HG03064 (cell line): ENCODE results near the gene RAMACL.

ENCODE experiments used
- ATAC-seq: cut with Tn5 transposase; IDR thresholded peaks from one replicate; pipeline ENCODE4 v1.9.1; 2021; ENCODE audit warnings: low read depth; ENCODE audit not compliant: unreplicated experiment

Gene RAMACL

DNA sequence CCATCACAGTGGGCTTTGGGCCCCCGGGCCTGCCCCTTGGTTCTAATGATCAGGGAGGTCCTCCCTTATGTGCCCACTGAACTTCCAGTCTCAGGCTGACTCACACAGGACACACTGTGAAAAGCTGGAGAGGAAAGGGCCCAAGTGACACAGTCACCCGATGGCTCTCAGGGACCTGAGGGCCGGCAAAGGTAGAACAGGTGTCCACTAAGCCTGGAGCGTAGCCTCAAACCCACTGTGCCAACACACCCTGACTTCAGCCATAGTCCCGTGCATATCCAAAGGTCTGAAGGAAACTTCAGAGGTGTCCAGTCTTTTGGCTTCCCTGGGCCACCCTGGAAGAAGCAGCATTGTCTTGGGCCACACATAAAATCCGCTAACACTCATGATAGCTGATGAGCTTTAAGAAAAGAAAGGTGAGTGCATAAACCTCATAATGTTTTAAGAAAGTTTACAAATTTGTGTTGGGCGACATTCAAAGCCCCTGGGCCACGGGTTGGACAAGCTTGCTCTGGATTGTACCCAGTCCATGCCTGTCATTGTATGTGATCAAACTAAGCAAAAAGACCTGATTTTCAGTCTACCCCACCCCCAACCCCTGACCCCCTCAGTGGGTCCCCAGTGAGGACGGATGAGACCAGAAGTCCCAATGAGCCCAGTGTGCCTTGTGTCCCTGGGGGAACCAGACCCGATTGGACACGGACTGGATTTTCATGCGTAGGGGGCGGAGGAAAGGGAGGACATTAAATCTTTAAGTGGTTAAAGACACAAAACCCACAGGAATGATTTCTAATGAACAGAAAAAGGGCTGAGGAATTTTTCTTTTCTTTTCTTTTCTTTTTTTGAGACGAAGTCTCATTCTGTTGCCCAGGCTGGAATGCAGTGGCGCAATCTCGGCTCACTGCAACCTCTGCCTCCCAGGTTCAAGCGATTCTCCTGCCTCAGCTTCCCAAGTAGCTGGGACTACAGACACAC, 6.1 kb downstream of the RAMACL start:
- no peak for ATAC-seq

DNA sequence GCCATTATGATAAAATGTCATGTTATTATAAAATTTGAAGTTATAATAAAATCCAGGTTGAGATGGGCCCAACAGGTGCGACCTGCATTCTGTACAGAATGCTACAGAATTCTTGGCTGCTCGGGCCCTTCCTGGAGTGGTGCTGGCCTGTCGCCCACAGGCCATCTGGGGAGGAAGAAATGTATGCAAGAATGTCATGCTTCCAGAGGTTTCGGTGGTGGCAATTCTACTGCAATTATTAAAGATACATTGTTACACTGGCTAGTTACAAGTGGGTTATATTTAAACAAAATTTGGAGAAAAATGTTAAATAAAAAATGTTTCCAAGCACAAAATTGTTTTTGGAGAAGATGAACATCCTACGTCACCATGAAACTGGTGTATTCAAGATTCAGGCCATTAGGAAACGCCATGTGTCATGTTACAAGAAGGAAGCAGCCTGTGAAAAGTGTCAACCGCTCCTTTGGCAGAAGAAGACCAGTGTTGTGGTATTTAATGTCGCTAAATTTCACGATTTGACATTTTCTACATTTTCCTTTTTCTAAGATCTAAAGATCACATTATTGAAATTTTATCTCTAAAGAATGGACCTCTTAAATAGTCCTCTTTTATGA, 7.1 kb downstream of the RAMACL start:
- no peak for ATAC-seq

DNA sequence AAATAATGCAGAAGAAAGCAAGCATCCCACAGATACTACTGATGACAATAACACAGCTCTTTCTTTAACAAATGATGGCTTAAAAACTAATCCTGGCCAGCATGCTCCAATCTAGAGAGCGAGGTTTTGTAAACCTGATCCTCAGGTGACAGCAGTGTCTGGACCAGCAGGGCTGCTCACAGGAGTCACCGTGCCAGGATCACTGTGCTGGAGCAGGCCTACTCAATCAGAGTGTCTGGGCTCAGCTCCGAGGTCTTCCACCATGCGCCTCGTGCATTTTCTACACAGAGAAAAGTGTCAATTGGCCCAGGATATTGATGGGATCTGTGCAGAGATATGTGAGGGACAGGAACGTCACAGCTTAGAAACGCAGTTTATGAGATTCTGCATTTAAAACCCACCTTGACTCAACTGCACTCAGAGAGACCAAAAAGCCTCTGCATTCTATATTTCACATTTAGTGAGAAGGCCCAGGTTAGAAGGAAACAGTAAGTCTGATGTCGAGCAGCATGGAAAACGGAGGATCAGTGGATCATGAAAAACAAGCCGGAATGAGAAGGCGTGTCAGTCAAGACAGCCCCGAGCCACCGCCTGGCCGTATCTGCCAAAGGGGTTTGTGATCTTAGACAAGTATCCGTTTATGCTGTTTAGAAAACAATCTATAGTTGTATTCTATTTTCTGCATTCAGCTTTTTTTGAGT, 7.8 kb downstream of the RAMACL start:
- no peak for ATAC-seq

DNA sequence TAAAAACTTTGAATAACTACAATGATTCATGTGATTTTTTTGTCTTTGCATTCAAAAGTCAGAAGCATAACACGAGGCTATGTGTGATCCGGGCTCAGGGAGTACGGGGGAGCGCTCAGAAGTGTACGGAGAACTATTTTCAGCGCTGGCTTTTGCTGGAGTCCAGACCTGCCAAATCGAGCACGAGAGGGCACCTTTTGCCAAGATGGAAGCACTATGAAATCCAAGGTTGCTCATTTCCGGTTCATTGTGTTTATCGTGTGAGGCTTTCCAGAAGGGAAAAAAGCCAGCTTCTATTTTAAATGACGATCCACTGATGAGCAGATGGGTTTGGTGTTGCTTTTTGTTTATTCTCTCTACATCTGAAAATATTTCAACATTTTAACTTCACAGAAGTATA, 11.3 kb downstream of the RAMACL start:
- ATAC-seq: no peak

DNA sequence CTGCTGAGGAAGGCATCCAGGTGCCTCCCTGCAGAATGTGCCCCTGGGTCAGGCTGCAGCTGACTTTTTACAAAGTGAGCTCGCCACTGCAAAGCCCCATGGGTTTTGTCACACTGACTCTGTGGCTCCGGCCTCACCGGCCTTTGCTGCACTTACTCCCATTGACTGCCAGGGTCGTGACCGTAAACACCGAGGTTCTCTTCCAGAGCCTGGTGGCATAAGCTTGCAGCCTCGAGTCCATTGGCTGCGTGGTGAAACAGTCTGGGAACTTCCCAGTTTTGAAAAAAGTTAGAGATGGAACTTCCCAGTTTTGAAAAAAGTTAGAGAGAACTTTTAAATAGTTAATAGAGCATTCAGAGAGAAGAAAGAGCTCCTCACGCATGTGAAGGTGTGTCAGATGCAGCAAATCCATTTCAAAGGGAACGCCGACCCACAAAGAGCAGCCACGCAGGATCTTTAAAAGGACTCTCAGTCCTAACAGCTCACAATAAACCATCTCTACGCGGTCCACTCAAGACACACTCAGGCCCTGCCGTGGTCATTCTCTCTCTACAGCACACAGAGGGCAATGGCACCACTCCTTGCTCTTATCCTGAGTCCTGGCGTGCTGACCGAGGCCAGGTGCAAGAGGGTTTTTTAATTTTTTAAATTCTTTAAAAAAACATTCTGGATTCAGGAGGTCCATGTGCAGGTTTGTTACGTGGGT, 12.8 kb downstream of the RAMACL start:
- no peak for ATAC-seq

DNA sequence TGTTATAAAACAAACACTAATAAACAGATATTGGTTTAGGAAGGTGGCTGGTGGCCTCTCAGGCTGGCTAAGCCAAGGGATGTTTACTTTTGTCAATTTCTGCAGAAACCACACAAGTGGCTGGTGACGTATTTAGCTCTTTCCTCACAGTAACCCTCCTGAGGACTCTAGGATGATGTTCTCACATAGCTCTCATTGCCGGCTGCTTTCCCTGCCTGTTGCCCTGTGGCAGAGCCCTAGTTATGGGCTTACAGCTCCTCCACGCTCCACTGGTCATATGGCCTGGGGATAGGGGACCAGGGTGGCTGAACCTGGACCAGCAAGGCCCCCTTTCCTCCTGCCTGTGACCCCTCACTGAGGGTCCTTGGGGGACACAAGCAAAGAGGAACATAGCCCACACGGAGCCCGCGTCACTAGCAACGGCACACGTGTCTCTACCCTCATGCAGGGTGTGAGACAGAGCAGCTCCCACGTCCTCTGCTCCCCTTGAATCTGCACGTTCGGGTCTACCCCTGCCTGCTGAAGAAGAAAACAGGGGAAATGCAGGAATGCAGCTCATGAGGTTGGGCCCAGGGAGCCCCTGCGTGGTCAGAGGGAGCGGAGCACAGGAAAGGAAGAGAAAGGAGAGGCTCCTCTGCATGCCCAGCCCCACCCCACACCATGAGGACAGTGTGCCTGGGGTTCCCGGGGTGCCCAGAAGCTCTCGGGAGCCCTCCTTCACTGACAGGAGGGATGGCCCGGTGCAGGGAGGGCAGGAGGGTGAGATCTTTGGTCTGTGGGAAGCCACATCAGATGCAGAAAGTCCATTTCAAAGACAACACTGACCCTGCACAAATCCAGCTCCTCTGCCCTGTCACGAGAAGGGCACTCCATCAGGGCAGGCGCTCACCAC, 13.9 kb downstream of the RAMACL start:
- ATAC-seq: no peak

DNA sequence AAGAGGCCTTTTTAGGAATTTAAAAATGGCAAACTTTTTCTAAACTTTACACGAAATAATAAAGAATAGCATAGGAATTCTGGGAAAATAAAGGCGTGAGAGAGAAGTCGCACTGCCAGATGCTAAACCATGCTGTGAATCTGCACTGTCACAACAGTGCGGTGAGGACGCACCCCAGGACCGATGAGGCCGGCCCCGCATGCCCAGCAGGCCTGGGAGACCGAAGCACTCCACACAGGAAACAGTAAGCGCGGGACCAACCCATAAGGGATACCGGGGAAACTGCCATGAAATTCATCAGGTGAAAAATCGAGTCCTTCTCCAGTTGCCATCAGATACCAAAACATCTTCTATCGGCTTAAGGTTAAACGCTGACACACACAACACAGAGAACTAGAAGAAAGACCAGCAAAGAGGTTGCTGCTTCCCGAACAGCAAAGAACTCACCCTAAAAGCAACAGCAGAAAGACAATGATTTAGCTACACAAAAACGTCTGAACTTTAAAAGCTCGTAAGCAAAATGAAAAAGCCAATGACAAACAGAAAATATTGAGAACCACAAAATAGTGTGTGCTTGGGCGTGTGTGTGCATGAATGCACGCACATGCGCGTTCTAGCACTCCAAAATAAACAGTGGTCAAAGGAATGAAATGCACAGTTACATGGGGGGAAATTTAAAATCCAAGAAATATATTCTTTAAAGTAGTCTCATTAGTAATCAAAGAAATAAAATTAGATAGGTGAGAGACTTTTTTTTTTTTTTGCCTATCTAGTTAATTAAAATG, 15.4 kb downstream of the RAMACL start:
- ATAC-seq: no peak

DNA sequence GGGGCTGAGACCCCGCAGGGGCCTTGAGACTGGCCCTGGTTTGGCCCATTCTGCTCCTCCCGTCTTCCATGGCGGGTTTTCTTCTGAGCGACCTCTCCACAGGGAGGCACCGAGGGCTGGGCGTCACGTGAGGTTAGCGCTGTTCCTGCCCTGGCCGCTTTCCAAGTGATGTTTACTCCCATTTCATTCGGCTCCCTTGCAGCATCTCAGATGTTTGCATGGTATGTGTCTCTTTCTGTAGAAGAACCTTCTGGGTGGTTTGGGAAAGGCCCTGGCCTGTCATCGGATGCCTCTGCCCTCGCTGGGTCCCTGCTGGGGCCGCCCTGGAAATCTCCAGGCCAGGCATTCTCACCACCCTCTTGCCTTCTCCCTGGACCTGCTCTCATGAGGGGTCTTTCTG, 17.3 kb downstream of the RAMACL start:
- no peak for ATAC-seq

DNA sequence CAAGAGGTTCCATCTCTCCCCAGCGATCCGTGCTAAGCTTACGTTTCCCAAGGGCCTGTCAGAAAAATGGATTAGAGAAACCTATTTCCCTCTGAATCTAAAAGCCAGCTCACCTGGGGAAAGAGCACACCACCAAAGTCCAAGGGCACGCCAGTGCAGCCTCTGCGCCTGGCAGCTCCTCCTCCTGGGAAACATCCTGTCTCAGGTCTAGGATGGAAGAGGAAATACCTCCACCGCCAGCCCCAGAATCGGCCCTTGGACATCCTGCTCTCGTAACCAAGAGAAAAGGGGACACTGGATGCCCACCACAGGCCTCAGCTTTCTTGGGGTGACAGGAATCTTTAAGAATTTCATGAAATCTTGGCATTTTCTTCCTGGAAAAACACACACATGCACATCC, 18.7 kb downstream of the RAMACL start:
- no peak for ATAC-seq

DNA sequence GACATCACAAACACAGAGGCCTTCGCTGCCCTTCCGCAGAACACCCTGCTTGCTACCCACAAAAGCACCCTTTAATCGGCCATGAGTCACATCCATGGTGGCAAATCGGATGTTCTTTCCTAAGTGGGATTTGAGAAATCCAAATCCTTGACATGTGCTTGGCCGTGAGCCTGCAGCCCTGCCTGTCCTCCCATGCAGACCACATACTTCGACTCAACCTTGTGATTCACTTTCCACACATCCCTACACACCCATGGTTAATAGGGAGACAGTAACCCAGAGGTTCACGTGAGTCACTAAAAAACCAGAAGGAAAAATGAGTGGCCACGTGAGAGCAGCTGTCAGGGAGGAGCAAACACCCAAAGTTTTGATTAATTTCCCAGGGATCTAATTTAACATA, 19.4 kb downstream of the RAMACL start:
- ATAC-seq: no peak

DNA sequence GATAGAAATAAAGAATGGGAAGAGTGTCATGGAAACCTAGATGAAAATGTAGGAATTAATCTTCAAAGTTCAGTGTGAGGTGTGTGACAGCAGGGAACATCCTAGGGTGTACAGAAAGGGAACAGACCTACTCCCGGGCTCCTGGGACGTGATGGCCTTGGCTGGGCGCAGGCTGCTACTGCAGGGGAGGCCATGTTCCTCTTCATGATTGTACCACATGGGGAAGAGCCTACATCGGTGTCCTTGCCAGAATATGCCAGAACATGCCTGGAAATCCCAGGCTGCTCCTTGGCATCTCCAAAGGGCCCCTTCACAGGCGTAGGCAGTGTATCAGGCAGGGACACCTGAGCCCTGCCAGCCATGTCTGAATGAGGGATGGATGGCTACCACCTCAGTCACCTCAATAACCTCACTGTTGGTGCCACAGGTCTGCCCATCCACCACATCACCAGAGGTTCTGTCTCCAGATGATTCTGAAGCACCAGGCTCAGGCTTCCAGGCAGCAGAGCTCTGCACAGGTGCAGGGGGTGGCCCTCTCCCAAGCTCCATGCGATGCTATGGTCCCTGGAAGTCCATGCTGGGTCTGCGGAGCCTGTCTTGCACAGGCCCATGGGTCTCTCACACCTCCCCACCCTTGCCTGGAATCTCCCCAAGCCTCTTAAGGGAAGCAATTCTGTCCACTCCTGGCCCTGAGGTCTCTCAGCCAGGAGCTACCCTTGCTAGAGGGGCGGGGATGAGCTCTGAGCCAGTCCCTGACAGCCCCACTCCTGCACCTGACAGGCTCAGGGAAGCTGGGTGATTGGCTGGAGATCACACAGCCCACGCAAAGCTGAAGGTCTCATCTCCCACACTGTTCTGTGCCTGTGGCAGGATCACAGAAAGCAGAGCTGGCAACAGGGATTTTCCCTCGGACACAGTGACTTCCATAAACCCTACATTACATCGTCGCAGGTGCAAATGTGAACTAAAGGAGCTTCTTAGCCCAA, 20.2 kb downstream of the RAMACL start:
- no peak for ATAC-seq

DNA sequence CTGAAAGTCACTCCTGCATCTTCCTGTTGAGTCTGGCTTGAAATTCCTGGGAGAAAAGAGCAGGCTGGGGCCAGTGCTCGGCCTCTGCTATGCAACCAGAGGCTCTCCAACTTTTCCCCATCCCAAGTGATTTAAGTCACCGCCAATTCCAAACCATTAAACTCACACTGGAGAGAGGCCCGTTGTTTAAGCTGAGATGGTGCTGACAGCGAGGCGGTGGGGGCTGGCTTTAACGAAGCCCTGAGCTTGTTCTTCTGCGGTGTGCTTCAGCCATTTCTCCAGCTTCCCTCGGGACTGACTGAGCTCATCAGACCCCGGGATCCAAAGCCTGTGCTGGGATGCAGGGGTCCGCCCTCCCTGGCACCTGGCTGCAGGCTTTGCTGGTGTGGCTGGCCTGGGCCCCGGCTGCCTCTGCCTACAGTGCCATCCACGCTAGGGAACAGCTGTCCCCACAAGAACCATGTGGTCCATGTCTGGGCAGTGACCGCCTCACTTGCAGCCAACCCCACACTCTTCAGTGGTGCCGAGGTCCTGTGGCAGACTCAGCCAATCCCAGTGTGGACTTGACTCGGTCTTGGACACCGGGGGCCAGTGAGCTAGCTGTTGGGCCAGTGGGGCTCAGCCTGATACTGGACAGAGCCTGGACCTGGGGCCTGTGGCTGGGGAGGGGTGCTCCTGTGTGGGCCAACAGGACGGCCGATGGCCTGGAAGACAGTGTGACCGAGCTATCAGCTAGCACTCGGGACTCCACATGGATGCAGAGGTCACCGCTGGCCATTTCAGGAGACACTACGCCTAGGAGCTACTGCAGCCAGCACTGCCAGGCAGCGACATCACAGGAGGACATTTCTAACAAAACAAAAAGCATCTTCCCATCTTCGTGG, 21.2 kb downstream of the RAMACL start:
- no peak for ATAC-seq

DNA sequence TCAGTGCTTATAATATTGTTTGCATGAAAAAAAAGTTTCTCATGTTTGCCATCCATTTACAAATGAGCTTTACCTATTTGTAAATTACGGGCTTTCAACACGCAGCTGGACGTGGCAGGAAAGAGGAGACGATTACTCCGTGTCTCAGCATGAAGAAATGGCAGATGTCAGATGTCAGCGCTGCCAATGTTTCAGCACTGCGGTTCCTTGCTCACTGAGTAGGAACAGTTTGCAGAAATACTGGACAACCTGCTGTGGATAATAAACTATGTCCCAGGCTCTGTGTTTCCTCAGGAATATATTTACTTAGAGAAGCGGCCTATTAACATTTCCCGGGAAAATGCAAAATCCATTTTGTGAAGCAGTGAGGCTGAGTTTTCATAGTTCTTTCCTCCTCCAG, 22.7 kb downstream of the RAMACL start:
- no peak for ATAC-seq

DNA sequence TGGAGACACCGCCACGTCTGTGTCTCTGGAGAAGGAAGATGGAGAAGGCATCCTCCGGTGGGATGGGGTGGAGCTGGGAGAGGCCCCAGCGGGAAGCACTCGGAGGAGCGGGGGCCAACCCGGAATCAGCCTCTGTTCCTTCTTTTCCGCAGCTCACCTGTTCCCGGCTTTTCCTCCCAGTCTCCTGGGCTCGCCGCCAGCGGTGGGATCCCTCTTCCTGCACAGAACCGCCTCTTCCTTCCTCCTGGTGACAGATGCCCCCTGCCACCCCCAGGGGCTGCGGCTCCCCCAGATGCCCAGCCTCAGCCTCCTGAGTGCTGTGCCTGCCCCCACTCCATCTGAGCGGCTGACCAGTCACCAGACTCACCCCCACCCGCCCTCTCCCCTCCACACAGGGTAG, 23.3 kb downstream of the RAMACL start:
- ATAC-seq: no peak

DNA sequence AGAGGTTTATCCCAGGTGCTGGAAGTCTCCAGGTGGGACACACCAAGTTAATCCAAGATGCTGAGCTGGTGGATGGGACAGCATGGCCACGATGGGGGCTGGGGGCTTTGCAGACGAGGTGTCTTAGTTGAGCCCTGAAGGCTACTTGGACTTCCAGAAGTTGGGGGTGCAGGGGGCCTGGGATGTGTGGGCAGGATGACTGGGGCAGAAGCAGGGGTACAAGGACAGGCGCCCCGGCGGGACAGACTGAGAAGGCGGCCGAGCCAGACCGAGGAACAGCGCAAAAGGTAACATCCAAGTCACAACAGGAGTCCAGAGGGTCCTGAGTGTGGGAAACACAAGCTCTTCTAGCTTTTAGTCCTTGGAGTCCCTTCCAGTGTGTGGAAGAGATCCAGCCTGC, 23.8 kb downstream of the RAMACL start:
- no peak for ATAC-seq

DNA sequence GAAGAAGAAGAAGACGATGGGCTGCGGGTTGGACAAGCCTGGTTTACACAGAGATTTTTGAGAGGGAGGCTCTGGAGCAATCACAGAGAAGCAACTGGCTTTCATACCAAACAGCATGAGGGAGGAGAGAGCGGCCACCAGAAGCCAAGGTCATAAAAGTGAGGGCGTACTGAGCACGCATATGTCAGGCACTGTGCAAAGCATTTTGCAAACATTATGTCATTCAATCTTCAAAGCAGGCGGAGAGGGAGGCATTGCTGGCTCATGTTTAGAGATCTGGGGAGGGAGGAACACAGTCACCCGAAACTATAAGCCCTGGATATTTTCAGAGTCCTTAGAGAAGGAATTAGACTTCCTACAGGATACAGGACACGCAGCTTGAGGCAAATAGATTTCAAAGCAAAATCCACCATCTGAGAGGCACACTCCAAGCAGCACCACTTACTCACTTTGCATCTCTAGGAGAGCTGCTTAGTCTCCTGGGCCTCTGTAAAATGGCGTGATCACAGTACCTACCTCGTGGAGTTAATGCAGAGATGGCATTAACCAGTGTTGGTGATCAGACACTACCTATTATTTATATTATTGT, 24.6 kb downstream of the RAMACL start:
- ATAC-seq: no peak

DNA sequence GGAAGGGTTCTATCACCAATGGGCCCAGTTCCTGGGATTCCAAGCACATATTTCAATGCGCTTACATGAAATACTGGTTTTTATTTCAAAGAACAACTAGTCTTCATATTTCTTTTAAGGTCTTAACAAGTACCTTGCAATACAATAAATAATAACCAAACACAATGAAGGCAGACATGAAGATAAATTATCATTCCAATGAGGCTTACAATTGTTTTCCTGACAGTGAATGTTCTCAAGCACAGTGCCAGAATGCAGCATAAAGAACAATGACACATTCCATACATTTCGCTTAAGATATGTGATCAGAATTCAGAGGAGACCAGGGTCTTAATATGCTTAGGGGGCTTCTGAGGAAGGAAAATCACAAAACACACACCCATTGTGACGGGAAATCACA, 26.3 kb downstream of the RAMACL start:
- ATAC-seq: no peak
